WTC11 (cell line): Measurements from ENCODE around the gene BAIAP2. TPM values are rescaled to one million over a fixed set of nuclear protein-coding genes. Genes with fewer than 3 reads are reported as not detected.

Experiments
- ATAC-seq: fragments of 200-7000 bp; cut with Tn5 transposase; 2 replicates; pipeline ENCODE4 v1.10.0; 2021; ENCODE audit warnings: mild to moderate bottlenecking, moderate library complexity
- CTCF ChIA-PET: fragments of 300-600 bp; sonication (Branson Sonifier 250); formaldehyde crosslinking; loops from one replicate; lab custom pipeline; 2021; ENCODE audit warnings: antibody characterized with exemption; lab: Charles Lee
- POLR2A ChIA-PET: fragments of 350-600 bp; sonication (Branson Sonifier 250); formaldehyde crosslinking; loops from one replicate; lab custom pipeline; 2021; ENCODE audit warnings: antibody characterized with exemption; lab: Charles Lee
- DNase-seq: peaks from one replicate; pipeline ENCODE4 v3.0.0; 2021; ENCODE audit warnings: low spot score
- H3K27ac Mint-ChIP-seq: 2 replicates; pipeline ENCODE4 v1.8.0; 2021; ENCODE audit warnings: mixed read lengths
- H3K27me3 Mint-ChIP-seq: 2 replicates; pipeline ENCODE4 v1.8.0; 2021; ENCODE audit warnings: low read depth, mild to moderate bottlenecking, moderate library complexity, mixed read lengths
- H3K36me3 Mint-ChIP-seq: 2 replicates; pipeline ENCODE4 v1.8.0; 2021; ENCODE audit warnings: mixed read lengths
- H3K4me1 Mint-ChIP-seq: 2 replicates; pipeline ENCODE4 v1.8.0; 2022; ENCODE audit warnings: mixed read lengths
- H3K4me3 Mint-ChIP-seq: 2 replicates; pipeline ENCODE4 v1.8.0; 2021; ENCODE audit warnings: mild to moderate bottlenecking, moderate library complexity, mixed read lengths
- H3K9me3 Mint-ChIP-seq: 2 replicates; pipeline ENCODE4 v1.8.0; 2021; ENCODE audit warnings: mixed read lengths
- ATF6 ChIP-seq: sonication (generic); formaldehyde crosslinking; IDR thresholded peaks from 2 replicates; pipeline ENCODE4 v1.8.1; 2023; ENCODE audit warnings: mild to moderate bottlenecking, missing genetic modification reagents
- CBFB ChIP-seq: sonication (generic); formaldehyde crosslinking; IDR thresholded peaks from 2 replicates; pipeline ENCODE4 v1.8.1; 2022; ENCODE audit warnings: mild to moderate bottlenecking, low read depth, missing genetic modification reagents
- CTCF ChIP-seq: fragments of 200-600 bp; IDR thresholded peaks from 2 replicates; pipeline ENCODE4 v1.8.0; 2022; ENCODE audit warnings: antibody characterized with exemption
- GRHL2 ChIP-seq: fragments of 250-450 bp; sonication (Bioruptor Pico); IDR thresholded peaks from 2 replicates; pipeline ENCODE4 v1.8.0; 2022; ENCODE audit warnings: mild to moderate bottlenecking, moderate library complexity; ENCODE audit not compliant: insufficient replicate concordance, severe bottlenecking
- IRF2 ChIP-seq: sonication (generic); formaldehyde crosslinking; IDR thresholded peaks from 2 replicates; pipeline ENCODE4 v1.8.0; 2022; ENCODE audit warnings: low read depth, missing genetic modification reagents, borderline replicate concordance
- KAT7 ChIP-seq: sonication (generic); formaldehyde crosslinking; IDR thresholded peaks from 2 replicates; pipeline ENCODE4 v1.8.1; 2023; ENCODE audit warnings: missing genetic modification reagents, mild to moderate bottlenecking, borderline replicate concordance
- NFATC4 ChIP-seq: fragments of 250-450 bp; sonication (Bioruptor Pico); IDR thresholded peaks from 2 replicates; pipeline ENCODE4 v1.9.0; 2021; ENCODE audit warnings: mild to moderate bottlenecking
- NR2C2 ChIP-seq: sonication (generic); formaldehyde crosslinking; IDR thresholded peaks from 2 replicates; pipeline ENCODE4 v1.8.0; 2022; ENCODE audit warnings: mild to moderate bottlenecking, missing genetic modification reagents
- USF1 ChIP-seq: sonication (generic); formaldehyde crosslinking; IDR thresholded peaks from 2 replicates; pipeline ENCODE4 v1.8.0; 2022; ENCODE audit warnings: mild to moderate bottlenecking, missing genetic modification reagents
- USF2 ChIP-seq: sonication (generic); formaldehyde crosslinking; IDR thresholded peaks from 2 replicates; pipeline ENCODE4 v1.8.1; 2023; ENCODE audit warnings: mild to moderate bottlenecking, missing genetic modification reagents, moderate library complexity
- ZBTB21 ChIP-seq: sonication (generic); formaldehyde crosslinking; IDR thresholded peaks from 2 replicates; pipeline ENCODE4 v1.8.1; 2023; ENCODE audit warnings: mild to moderate bottlenecking, missing genetic modification reagents, borderline replicate concordance
- ZNF121 ChIP-seq: sonication (generic); formaldehyde crosslinking; IDR thresholded peaks from 2 replicates; pipeline ENCODE4 v1.8.0; 2023; ENCODE audit warnings: missing genetic modification reagents
- total RNA-seq: library from RNA; stranded (reverse); gene quantifications from 3 replicates; pipeline ENCODE4 v1.2.3, GENCODE V29; 2021
- TF ChIP-seq, protein P1 (sequence below): sonication (generic); formaldehyde crosslinking; IDR thresholded peaks from 2 replicates; pipeline ENCODE4 v1.8.1; 2022; ENCODE audit warnings: mild to moderate bottlenecking, moderate library complexity, missing genetic modification reagents
- TF ChIP-seq, protein P2 (sequence below): sonication (generic); formaldehyde crosslinking; IDR thresholded peaks from 2 replicates; pipeline ENCODE4 v1.8.1; 2022; ENCODE audit warnings: mild to moderate bottlenecking, missing genetic modification reagents, moderate library complexity, borderline replicate concordance
- TF ChIP-seq, protein P3 (sequence below): sonication (generic); formaldehyde crosslinking; conservative IDR thresholded peaks from 2 replicates; pipeline ENCODE4 v1.8.1; 2023; ENCODE audit warnings: mild to moderate bottlenecking, low read depth, missing genetic modification reagents, moderate library complexity

Gene BAIAP2
- total RNA-seq, 1 experiment from 2014 or later: 20.7 TPM

- no peak for TF ChIP-seq ATF6 (CRISPR knock-in tag)
- no peak for TF ChIP-seq NFATC4 (CRISPR knock-in tag)
- no peak for TF ChIP-seq KAT7 (CRISPR knock-in tag)
- TF ChIP-seq, all 79 proteins: peak for 0
Measured at GRCh38 chr17:80986046-80986445, 48.9 kb upstream of the BAIAP2 start (continued).

DNA sequence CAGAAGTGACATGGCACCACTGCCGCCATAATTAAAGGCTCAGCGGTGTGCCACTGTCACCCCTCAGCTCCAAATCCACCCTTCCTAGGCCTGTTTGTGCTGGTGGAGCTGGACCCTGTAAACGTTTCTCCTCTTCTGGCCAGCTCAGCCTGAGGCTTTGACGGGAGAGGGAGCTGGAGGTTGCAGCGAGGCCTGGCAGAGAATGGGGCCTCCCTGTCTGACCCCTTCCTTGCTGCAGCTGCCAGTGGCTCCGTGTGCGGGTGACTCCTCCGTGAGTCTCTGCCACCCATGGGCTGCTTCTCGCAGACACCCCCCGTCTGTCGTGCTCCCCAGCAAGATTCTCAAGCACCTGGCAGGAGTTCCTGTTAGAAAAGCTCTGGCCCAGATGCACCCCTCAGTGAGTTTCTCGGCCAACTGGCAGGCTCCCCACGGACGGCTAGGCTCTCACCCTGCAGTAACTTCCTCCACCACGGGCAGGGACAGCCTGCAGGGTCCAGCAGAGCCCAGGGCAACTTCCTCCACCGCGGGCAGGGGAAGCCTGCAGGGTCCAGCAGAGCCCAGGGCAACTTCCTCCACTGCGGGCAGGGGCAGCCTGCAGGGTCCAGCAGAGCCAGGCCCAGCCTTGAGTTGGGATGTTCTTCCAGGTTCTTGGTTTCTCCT, 48.0 kb upstream of the BAIAP2 start:
- peaks cover 8% of the 10 kb centered on the region for H3K27me3 Mint-ChIP-seq
- 0 out of 2 replicates have a peak, but pooled peaks have one; percentile 41 for TF ChIP-seq NR2C2 (CRISPR knock-in tag)
- TF ChIP-seq ZNF121 (CRISPR knock-in tag): no peak
- no peaks in the 10 kb centered on the region for H3K9me3 Mint-ChIP-seq
- no peak overlapping the region for H3K27ac Mint-ChIP-seq
- no peaks in the 10 kb centered on the region for H3K4me1 Mint-ChIP-seq
- no peaks in the 10 kb centered on the region for H3K36me3 Mint-ChIP-seq
- CTCF ChIA-PET: interaction anchor here (0.7 kb wide), 1 partner anchor 1146 kb away, joined by 3 read pairs; no protein-coding TSS in a partner anchor
- POLR2A ChIA-PET: interaction anchor here (0.7 kb wide), 1 partner anchor 47 kb away, joined by 6 read pairs; no protein-coding TSS in a partner anchor
- ATAC-seq (no peak), DNase-seq (no peak)
- H3K4me3 Mint-ChIP-seq: no peak overlapping the region

GRCh38 chr17:80987941-80988461, 47.0 kb upstream of the BAIAP2 start:
- Mint-ChIP-seq H3K4me1 (peaks cover 5% of the 10 kb centered on the region), H3K36me3 (no peaks in the 10 kb centered on the region)
- no peak for ATAC-seq

DNA sequence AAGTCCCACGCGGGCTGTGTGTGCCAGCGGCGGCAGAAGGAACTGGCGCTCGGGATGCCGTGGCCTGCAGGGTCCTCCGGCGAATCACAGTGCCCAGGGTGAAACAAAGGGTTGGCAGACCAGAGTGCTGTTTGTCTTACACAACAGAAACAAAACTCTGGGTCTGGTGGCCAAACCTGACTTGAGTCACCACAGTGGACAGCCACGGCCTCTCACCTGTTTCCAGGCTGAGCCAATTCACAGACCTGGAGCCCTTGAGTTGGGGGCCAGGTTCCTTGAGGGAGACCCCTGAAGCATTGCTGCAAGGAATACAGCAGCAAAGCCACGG, 45.4 kb upstream of the BAIAP2 start:
- POLR2A ChIA-PET: interaction anchor here (0.9 kb wide), 1 partner anchor 47 kb away, joined by 3 read pairs; no protein-coding TSS in a partner anchor
- Mint-ChIP-seq H3K27ac (no peak overlapping the region), H3K9me3 (no peaks in the 10 kb centered on the region), H3K4me1 (peaks cover 7% of the 10 kb centered on the region), H3K4me3 (no peak overlapping the region), H3K27me3 (peaks cover 10% of the 10 kb centered on the region), H3K36me3 (no peaks in the 10 kb centered on the region)
- DNase-seq (no peak), ATAC-seq (no peak)
- CTCF ChIA-PET: interaction anchor here (0.6 to 2.8 kb wide), 22 partner anchors 13 to 562 kb away, joined by 3 to 18 read pairs (median 4); no protein-coding TSS in a partner anchor
- no peak for TF ChIP-seq GRHL2
- TF ChIP-seq, protein P1, sequence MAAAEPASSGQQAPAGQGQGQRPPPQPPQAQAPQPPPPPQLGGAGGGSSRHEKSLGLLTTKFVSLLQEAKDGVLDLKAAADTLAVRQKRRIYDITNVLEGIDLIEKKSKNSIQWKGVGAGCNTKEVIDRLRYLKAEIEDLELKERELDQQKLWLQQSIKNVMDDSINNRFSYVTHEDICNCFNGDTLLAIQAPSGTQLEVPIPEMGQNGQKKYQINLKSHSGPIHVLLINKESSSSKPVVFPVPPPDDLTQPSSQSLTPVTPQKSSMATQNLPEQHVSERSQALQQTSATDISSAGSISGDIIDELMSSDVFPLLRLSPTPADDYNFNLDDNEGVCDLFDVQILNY (CRISPR knock-in tag): no peak
- no peak for TF ChIP-seq NFATC4 (CRISPR knock-in tag)
- TF ChIP-seq, protein P2, sequence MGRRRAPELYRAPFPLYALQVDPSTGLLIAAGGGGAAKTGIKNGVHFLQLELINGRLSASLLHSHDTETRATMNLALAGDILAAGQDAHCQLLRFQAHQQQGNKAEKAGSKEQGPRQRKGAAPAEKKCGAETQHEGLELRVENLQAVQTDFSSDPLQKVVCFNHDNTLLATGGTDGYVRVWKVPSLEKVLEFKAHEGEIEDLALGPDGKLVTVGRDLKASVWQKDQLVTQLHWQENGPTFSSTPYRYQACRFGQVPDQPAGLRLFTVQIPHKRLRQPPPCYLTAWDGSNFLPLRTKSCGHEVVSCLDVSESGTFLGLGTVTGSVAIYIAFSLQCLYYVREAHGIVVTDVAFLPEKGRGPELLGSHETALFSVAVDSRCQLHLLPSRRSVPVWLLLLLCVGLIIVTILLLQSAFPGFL (CRISPR knock-in tag): no peak
- TF ChIP-seq CBFB: no peak
- TF ChIP-seq ZBTB21 (CRISPR knock-in tag): no peak
- TF ChIP-seq IRF2 (CRISPR knock-in tag): no peak
- TF ChIP-seq, protein P3, sequence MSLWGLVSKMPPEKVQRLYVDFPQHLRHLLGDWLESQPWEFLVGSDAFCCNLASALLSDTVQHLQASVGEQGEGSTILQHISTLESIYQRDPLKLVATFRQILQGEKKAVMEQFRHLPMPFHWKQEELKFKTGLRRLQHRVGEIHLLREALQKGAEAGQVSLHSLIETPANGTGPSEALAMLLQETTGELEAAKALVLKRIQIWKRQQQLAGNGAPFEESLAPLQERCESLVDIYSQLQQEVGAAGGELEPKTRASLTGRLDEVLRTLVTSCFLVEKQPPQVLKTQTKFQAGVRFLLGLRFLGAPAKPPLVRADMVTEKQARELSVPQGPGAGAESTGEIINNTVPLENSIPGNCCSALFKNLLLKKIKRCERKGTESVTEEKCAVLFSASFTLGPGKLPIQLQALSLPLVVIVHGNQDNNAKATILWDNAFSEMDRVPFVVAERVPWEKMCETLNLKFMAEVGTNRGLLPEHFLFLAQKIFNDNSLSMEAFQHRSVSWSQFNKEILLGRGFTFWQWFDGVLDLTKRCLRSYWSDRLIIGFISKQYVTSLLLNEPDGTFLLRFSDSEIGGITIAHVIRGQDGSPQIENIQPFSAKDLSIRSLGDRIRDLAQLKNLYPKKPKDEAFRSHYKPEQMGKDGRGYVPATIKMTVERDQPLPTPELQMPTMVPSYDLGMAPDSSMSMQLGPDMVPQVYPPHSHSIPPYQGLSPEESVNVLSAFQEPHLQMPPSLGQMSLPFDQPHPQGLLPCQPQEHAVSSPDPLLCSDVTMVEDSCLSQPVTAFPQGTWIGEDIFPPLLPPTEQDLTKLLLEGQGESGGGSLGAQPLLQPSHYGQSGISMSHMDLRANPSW: no peak
- TF ChIP-seq CTCF: no peak

More at GRCh38 chr17:80987941-80988461, 47.0 kb upstream of the BAIAP2 start:
- POLR2A ChIA-PET: interaction anchor here (1.3 kb wide), 1 partner anchor 32 kb away, joined by 4 read pairs; no protein-coding TSS in a partner anchor
- Mint-ChIP-seq H3K27me3 (peaks cover 10% of the 10 kb centered on the region), H3K9me3 (no peaks in the 10 kb centered on the region), H3K4me3 (no peak overlapping the region), H3K27ac (no peak overlapping the region)
- CTCF ChIA-PET: interaction anchor here (0.8 to 2.8 kb wide), 12 partner anchors 16 to 561 kb away, joined by 4 to 18 read pairs (median 6); no protein-coding TSS in a partner anchor
- TF ChIP-seq CBFB (no peak), USF2 (CRISPR knock-in tag) (0 out of 2 replicates have a peak, but pooled peaks have one; percentile 27), USF1 (peak; percentile 43; the same call in 1 of the 2 replicates)
- no peak for DNase-seq
